Activated naive CD4-positive, alpha-beta T cell treated with Interleukin-2 at 50 U/mL for 16 hours (primary cell): ENCODE data around the gene ASB13.

ENCODE experiments used
- DNase-seq: peaks from one replicate; pipeline ENCODE4 v3.0.0-alpha.2; 2020

Gene ASB13

DNA sequence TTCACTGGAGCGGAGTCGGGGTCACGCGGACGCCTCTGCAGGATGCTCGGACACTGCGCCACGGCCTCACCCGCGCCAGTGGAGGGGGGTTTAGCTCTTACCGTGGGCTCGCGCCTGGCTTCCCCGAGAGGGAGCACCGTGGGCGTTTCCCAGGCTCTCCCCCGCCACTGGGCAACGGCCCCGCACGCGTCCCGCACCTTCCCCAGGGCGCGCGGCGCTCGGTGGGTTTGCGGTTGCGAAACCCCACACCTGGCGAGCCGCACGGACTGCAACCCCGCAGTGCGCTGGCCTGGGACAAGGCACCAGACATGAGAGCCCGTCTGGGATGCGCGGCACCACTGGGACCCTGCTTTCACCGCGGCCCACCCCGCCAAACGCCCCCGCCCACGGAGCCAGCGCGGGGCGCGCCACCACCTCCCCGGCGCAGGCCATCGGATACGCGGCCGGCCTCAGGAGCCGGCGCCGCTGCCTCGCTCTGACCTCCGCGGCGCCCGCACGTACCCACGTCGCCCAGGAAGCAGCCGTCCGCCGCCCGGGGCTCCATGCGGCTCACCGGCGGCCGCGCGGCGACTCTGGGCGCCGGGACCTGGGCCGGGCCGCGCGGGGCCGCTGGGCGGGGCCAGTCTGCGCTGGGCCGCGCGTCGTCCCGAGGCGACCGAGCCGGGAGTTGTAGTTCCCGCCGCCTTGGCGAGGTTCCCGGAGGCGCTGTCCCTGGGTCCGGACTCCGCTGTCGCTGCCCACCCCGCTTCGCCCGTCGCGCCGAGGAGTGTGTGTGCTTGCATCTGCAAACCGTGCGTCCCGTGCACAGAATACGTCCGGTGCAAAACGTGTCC, at the start of gene ASB13:
TSS of gene ASB13 (minus strand) at position 588 of the 833 bp plus-strand sequence. CDS start at position 544, 44 bp downstream.
- DNase-seq: peak; percentile 40

- no peak for DNase-seq
Measured at GRCh38 chr10:5711642-5712041, 45.2 kb upstream of the ASB13 start.

- DNase-seq: no peak
Measured at GRCh38 chr10:5710859-5711258, 44.5 kb upstream of the ASB13 start.

DNA sequence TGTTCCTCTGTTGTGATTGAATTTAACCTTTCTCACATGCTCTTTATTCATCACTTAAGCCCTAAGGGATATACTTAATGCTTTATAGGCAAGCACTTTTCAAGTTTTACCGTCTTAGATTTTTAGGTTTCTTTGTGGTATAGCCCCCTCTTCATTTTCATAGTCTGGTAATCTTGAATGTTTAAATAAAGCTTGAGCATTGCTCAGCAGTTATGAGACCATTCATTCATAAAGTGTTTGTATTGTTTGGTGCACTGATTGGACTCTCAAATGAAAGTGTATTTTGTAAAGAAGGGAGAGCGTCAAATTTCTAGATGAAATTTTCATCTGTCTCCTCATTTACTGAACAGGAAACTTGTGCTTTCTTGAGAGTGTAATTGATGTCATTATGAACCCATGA, 43.5 kb upstream of the ASB13 start:
- DNase-seq: no peak

GRCh38 chr10:5708356-5708755, 42.0 kb upstream of the ASB13 start:
- no peak for DNase-seq

DNA sequence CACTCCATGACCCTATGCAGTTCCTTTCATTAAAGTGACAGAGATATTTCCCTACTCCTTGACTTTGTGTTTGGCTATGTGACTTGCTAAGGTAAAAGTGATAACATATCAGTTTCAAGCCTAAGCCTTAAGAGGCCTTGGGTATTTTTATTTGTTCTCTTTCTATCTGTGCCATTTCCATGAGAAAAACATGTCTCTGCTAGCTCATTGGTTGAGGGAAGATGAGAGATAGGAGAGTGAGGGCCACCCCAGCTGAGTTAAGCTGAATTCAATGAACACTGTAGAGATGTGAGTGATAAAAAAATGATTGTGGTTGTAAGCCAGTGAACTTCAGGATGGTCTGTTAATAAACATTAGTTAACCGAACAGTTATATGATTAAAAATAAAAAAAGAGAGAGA, 31.7 kb upstream of the ASB13 start:
- DNase-seq: no peak

- no peak for DNase-seq
Measured at GRCh38 chr10:5697342-5697741, 30.9 kb upstream of the ASB13 start.

- DNase-seq: no peak
Measured at GRCh38 chr10:5694573-5694972, 28.2 kb upstream of the ASB13 start.

DNA sequence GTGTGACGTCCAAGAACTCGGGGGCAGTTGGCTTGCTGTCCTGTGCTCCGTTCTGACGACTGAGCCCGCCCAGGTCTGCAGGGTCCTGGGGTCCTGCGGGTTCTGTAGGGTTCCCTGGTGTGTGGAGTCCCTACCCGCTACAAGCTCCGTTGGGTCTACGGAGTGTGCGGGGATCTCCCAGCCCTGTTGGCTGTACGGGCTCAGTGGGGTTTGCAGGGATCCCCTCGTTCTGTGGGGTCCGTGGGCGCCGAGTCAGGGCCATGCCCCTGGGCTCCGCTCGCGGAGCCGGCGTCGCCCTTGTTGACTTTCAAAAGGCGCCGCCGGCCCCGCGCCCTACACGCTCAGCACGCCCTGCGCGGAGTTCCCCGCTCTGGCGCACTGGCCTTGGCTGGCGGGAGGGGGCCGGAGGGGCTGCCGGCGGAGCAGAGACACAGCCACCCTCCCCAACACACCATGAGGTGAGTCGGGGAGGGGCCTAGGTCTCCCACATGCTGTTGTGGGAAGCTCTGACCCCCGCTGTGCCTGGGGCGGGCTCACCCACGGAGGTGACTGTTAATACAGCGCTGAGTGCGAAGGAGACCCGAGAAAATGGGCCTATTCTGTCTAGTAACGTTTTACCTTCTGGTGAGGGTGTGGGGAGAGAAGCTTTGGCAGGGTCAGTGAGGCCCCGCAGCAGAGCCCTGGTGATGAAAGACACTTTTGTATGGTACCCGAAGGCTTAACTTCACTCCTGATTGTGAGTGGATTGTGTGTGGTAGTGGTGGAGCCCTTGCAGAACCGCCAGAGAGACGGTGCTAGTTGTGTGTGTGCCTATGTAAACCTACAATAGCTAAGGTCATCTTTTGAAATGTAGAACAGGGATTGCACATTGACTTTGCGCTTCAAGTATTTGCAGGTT, 26.3 kb upstream of the ASB13 start:
- peak; percentile 61 for DNase-seq

GRCh38 chr10:5691786-5692185, 25.4 kb upstream of the ASB13 start:
- no peak for DNase-seq

DNA sequence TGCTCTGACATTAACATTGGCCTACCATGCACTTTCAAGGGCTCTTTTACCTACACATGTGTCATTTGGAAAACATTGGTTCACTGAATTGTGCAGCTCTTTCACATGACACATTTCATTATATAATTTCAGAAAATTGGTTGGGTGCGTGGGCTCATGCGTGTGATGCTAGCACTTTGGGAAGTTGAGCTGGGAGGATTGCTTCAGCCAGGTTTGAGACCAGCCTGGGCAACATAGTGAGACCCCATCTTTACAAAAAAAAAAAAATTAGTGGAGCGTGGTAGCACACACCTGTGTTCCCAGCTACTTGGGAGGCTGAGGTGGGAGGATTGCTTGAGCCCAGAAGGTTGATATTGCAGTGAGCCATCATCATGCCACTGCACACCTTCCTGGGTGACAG, 22.2 kb upstream of the ASB13 start:
- DNase-seq: no peak

GRCh38 chr10:5685764-5686240, 19.4 kb upstream of the ASB13 start:
- no peak for DNase-seq

GRCh38 chr10:5684971-5685763, 18.8 kb upstream of the ASB13 start:
- DNase-seq: peak; percentile 77

DNA sequence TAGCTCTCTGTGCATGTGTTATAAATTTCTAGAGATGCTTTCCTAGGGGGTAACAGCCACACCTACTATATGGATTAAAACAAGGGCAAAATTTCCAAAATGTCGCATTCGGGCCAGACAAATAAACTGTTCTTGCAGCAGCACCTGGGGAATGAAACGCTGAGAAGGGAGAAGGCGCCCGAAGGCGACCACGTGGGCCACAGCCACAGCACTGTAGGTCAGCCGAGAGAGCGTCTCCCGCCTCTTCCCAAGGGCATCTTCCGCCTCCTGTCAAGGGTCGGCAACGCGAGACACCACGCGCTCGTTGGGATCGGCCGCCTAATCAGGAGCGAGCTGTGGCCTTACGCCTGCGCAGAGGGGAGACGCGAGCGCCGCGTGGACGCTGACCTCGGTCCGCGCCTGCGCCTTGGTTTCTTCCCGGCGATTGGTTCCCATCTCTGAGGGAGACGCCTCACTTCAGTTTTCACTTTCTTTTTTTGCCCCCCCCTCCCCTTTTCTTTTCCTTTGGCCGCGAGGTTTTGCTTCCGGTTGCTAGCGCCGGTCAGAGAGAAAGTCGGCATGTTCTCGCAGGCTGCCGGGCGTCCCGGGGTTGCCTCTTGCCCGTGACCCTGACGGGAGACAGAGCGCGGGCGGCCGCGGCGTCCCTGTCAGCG, 18.0 kb upstream of the ASB13 start, which contains the start of gene TASOR2:
TSS of gene TASOR2 (plus strand) at position 521 of the 653 bp plus-strand sequence. CDS start 35,805 bp downstream, outside the sequence.
- peak; percentile 96 for DNase-seq

- DNase-seq: no peak
Measured at GRCh38 chr10:5683065-5683464, 16.7 kb upstream of the ASB13 start.

- no peak for DNase-seq
Measured at GRCh38 chr10:5681930-5682329, 15.5 kb upstream of the ASB13 start.

GRCh38 chr10:5679606-5680005, 13.2 kb upstream of the ASB13 start:
- DNase-seq: no peak

DNA sequence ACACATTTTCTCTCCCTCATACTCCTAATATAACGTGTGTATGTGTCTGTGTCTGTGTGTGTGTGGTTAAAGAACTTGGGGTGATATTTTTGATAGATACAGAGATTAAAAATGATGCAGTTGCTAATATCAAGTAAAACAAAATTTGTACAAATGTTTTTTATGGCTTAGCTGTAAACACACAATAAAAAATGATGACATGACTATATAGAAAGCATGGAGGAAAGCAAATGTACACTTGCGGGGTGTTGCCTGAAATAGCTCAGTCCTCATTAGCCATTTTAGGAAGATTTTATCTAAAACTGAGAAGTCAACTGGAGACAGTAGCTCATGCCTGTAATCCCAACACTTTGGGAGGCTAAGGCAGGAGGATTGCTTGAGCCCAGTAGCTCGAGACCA, 12.6 kb upstream of the ASB13 start:
- no peak for DNase-seq

- DNase-seq: no peak
Measured at GRCh38 chr10:5678397-5679036, 12.1 kb upstream of the ASB13 start.

- DNase-seq: no peak
Measured at GRCh38 chr10:5670662-5671375, 4.4 kb upstream of the ASB13 start.

DNA sequence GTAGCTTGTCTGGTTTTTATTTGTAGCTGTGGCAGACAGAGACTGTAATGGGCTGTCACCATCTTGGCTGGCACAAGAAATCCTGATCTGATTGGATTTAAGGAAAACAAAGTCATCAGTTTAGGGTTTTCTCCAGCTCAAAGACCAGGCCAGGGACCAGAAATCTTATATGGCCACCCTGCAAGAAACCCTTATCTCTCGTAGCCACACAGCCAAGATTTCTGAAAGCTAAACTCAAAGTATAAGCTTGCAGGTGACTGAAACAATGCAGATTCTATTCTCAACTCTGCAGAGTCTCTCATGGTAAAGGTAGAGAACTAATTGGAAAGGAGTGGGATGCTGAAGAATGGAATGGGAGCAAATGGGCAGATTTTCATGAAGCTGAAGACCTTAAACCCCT, 3.2 kb upstream of the ASB13 start:
- DNase-seq: no peak
